ENCODE measurements around the gene ZBTB26. TPM values are rescaled to one million over a fixed set of nuclear protein-coding genes. Genes with fewer than 3 reads are reported as not detected.

Gene ZBTB26, protein sequence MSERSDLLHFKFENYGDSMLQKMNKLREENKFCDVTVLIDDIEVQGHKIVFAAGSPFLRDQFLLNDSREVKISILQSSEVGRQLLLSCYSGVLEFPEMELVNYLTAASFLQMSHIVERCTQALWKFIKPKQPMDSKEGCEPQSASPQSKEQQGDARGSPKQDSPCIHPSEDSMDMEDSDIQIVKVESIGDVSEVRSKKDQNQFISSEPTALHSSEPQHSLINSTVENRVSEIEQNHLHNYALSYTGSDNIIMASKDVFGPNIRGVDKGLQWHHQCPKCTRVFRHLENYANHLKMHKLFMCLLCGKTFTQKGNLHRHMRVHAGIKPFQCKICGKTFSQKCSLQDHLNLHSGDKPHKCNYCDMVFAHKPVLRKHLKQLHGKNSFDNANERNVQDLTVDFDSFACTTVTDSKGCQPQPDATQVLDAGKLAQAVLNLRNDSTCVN
- total RNA-seq, result 1 to 10 TPM; 8.1 to 8.8 TPM

DNA sequence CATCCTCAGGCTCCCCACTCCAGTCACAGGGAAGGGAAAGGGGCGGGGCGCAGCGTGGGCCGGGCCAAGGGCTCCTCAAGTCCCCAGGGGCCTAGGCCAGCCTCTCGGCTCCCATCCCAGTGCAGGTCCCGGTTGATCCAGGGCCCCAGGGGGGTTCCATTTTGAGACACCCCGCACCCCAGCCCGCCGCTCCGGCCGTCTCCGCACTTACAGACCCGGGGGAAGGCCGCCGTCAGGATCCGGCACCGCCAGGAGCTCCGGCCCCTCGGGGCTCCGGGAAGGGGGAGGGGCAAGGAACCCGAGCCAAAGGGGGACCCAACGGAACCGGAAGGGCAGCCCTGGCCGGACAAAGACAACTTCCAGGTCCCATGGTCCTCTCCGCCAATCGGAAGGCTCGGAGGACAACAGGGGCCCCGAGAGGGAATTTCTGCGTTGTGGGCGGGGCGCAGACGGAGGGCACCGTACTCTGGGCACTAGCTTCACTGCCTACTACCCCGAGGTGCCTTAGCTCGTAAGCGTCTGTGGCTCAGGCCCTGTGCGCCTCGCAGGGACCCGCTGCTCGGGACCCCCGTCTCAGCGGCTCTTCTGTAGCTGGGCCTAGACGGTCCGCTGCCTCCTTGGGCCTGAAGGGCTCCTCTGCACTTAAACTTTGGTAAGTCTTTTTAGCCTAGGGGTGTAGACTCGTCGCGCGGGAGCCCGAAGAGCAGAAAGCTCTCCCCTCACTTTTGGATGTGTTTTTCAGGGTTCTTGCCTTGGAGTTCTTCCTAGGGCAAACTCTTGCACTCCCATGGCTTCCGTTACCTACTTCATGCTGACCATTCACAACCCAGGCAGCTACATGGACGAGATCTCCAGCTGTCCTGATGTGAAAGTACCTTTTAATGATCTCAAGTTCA, at the start of gene ZBTB26:
ZBTB26 (minus strand) TSS at position 287 of the 896 bp plus-strand sequence. CDS start 11,578 bp downstream, outside the sequence.

DNA sequence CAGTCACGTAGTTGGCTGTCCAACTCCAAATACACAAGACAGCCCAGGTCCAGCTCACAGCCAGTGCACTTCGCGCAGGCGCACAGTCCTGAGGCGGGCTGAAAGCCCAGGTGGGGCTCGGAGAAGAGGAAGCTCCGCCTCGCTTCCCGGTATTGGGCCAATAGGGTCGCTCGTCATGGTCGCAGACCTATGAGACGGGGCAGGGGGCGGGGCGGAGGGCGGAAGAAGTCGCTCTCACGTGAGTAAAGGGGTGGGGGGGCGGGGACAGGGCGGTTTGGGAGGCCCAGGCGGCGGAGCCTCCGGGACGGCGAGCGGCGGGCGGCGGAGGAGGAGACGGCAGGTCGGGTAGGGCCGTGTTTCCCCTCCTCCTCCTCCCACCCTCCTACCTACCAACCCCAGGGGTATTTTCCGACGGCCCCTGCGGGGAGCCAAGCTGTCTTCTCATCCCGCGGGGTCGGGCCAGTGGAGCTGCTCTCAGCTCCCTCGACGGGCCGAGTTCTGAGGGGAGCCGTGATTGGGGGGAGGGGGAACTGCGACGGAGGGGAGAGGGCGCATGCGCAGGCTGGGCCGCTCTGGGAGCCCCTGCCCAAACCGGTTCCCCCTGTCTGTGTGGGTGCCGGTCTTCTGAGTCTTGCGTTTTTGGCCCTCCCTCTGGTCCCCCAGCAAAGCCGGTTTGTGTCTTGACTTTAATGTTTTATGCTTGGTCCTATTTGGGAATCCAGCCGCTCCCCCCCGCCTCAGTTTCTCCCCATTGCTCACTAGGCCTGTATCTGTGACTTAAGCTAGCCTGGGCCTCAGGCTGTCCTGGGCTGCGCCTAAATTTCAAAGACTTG, 9.7 kb upstream of the ZBTB26 start, which contains the start of gene RABGAP1:
RABGAP1 (plus strand) TSS at position 272 of the 833 bp plus-strand sequence. CDS start 16,040 bp downstream, outside the sequence.

DNA sequence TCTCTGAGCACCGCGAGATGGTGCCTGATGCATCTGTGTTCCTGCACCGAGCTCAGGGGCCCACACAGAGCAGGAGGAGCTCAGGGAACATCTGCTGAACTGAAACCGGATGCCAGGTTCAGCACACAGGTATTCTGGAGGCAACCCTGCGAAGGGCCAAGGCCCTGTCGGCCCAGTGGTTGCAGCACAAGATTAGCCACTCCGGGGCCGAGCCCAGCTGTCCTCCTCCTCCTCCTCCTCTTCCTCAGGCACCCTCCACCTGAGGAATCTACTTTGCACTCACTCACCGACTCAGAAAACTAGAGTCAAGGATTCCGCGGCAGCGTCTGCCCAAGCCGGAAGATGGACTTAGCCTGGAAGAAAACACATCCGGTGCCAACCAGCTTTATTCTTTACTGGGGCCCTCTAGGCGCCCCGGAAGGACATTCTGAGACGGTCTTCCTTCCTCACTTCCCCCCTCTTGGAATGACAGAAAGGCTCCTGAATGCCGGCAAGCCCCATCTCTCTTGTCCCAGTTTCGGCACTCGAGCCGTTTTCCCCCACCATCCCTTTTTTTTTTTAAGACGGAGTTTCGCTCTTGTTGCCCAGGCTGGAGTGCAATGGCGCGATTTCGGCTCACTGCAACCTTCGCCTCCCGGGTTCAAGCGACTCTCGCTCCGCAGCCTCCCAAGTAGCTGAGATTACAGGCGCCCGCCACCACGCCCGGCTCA, 18.2 kb downstream of the ZBTB26 start, which contains the start of gene ZBTB6:
ZBTB6 (minus strand) TSS at position 360 of the 710 bp plus-strand sequence. CDS start 1,251 bp downstream, outside the sequence.

DNA sequence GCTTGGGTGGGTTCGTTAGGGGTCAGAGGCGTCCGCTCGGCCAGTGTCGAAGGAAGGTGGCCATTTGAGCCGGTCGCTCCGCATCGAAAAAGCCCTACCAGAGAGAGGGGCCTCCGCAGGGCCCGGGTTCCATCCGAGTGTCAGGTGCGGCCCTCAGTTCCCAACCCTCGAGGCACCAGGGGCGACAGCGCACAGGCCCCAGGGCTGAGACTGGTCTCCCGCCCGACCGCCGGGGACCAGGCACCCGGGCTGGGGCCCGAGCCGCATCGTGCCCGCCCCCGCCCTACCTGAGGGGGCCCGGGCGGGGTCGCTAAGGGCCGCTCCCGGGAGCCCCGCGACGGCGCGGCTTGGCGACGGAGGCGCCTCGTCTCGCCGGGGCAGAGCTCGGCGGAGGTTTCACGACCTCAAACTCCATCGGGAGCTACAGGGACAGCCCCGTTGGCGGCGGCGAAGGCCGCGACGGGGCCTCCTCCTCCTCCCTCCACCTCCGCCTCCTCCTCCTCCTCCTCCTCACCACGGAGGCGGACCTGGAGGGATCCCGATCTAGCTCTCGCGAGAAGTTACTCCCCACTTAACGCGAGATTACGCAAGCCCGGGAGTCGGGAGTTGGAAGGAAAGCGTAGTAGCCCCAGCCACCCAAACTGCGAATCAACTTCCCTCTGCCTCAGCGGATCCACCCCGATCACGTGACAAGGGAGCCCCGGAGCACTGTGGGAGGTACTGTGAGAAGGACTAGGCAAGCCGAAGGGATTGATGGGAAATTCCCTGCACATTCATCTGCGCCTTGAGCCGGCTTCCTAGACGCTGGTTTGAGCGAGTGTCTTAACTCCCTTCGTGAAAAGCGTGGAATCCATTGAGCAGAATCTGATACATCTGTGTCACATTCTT, 26.2 kb downstream of the ZBTB26 start, which contains the start of gene RC3H2:
RC3H2 (minus strand) TSS at position 537 of the 888 bp plus-strand sequence. CDS start 7,850 bp downstream, outside the sequence.

Other genes with a start within 250 kb of the ZBTB26 start
- gene OR1L4, start 207.5 kb downstream of the ZBTB26 start, total RNA-seq, result not detected
- gene OR1L6, start 189.2 kb downstream of the ZBTB26 start, total RNA-seq, result not detected
- not detected for gene OR5C1, start 142.6 kb downstream of the ZBTB26 start, total RNA-seq
- gene OR1K1, start 131.4 kb downstream of the ZBTB26 start, total RNA-seq, result not detected
- gene PDCL, start 102.9 kb downstream of the ZBTB26 start, total RNA-seq, result 10 to 100 TPM; 23.0 to 25.4 TPM
- gene RC3H2, start 26.2 kb downstream of the ZBTB26 start, total RNA-seq, result 10 to 100 TPM; 43.2 to 45.0 TPM
- gene ZBTB6, start 18.2 kb downstream of the ZBTB26 start, total RNA-seq, result 10 to 100 TPM; 11.4 to 12.2 TPM
- gene RABGAP1, start 9.5 kb upstream of the ZBTB26 start, total RNA-seq, result 10 to 100 TPM; 29.8 to 32.6 TPM
- gene GPR21, start 102.2 kb upstream of the ZBTB26 start, total RNA-seq, result 1 to 10 TPM in 1 of 2 experiments, under 1 TPM in 1; 0.78 to 1.3 TPM

Data from activated naive CD4-positive, alpha-beta T cell treated with anti-CD3 and anti-CD28 coated beads, Interleukin-2, amount 10 ng/mL, durations not matched to agents 5 hours and 36 hours (primary cell).